GM18520 (cell line): ENCODE data around the gene GSTP1.
"Not testable (repeated sequence)": the region's sequence is repeated elsewhere in the genome, so short reads cannot be mapped to it uniquely, and the experiment has no call there.

Experiments
- ATAC-seq: cut with Tn5 transposase; IDR thresholded peaks from one replicate; pipeline ENCODE4 v1.9.1; 2021; ENCODE audit not compliant: unreplicated experiment

Gene GSTP1

DNA sequence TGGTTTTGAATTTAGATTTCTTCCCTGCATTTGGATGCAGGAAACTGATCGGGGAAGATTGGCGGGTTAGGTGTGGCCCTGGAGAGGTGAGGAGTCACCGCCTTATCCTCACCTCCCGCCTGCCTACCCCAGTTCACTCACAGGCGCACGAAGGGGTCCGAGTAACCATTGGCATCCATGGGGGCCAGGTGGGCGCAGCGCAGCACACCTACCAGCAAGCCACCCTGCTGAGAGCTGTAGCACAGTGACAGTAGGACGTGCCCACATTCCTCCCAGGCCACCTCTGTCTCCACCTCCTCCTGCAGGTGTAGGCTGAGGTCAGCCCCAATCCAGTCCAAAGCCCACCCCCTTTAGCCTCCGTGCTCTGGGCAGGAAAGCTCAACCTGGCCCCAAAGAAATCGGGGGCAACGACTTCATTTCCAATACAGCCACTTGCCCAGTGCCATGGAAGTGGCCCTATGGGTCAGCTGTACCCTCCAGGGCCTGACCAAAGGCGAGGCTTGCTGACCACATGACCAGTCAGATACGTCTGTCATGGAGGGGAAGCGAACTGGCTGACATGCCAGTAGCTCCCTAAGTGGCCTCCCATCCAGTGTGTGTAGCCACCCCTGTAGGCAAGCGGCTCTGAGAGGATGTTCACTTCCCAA, 29.8 kb downstream of the GSTP1 start:
- no peak for ATAC-seq

DNA sequence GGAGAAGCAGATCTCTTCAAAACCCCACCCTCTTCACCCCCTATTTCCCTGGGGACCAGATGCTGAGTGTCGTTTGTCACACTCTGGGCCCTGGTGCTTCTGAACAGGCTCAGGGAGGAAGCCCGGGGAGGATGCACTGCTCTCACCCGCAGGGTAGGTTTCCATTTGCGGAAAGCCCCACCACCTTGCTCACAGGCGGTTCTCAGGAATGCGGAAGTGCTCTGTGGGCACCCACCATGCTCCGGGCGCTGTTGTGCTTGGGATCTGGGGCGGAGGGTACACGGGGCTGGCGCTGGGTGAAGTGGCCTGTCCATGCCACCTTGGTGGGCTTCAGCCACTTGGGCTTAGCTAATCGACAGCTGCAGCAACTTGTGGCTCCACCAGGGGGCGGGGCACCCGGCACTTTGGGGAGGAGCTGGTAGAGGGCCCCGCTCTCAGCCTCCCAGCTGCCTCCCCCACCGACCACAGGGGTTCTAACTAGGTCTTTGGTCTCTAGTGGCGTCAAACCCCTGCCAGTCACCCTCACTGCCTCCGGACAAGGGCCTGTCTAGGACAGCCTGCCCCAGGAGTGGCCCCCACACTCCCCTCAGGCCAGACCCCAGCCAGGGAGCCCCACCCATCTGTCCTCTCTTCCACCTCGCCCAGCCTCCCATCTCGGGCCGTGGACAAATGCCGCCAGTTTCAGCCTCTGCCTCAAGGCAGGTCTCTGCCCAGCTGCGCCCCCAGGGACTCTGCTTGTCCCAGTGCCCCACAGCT, 30.5 kb downstream of the GSTP1 start:
- peak; percentile 71 for ATAC-seq

DNA sequence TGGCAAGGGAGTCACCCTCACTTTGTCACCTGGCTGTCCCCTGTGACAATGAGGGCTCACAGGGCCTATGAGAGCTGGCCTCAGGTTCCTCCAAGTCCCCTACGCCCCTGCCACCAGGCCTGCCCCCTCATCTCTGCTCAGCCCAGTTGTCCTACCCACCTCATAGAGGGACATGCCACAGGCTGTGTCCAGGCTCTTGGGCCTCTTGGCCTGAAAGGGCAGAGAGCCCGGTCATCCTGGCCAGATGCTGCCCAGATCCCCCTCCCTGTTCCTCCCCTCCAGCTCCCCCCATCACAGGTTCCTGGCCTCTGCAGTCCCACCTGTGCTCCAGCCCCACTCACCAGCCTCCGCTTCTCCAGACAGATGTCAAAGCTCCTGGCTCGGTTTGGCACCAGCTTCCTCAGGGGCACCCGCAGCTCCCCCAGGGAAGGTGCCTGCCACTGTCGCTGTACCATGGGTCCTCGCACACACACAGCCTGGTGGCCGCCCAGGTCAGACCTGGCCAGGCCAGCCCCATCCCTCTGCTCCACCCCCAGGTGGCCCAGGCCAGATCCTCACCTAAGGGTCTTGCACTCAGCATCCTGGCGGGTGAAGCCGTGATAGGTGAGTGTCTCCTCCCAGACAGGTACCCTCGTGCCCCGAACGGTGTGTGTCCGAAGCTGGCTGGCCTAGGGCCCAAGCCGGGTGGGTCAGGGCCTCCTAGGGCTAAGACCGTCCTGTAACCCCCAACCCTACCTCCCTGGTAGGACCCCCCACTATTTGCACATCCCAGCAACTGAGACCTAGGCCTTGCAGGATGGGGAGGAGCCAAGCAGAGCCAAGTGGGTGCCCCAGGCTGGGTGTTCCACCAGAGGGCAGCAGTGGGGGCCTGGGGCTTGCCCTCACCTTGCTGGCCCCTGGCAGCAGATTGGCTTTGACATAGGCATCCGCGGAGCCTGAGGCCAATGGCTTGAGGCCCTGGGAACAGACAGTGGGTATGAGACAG, 31.4 kb downstream of the GSTP1 start:
- no peak for ATAC-seq

DNA sequence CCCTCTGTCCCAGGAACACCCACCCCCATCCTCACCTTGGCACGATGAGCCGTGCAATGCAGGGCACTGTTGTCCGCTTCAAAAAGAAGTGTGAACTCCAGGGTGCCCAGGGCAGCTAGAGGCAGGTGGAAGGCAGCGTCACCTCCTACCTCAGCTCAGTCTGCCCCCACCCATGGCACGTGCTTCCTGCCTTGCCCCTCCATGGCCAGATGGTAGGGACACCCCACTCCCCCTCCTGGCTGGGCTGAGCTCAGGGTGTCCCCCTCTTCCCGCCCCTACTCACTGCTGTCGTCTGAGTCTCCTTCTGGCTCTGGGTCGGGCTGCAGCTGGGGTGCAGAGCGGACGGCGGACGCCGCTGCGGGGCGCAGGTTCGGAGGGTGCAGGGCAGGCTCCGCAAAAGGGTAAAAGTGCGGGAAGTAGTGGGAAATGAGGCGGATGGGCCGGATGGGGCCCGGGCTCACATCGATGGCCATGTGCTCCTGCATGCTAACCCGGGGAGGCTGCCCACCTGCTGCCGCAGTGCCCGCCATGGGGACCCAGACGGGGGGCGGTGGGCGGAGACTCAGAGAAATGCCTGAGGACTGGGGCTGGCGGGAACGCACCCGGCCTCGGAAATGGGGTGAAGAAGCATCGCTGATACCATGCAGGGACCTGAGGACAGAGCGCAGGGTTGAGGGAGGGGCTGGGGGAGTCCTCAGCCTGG, 32.3 kb downstream of the GSTP1 start:
- ATAC-seq, result no peak

DNA sequence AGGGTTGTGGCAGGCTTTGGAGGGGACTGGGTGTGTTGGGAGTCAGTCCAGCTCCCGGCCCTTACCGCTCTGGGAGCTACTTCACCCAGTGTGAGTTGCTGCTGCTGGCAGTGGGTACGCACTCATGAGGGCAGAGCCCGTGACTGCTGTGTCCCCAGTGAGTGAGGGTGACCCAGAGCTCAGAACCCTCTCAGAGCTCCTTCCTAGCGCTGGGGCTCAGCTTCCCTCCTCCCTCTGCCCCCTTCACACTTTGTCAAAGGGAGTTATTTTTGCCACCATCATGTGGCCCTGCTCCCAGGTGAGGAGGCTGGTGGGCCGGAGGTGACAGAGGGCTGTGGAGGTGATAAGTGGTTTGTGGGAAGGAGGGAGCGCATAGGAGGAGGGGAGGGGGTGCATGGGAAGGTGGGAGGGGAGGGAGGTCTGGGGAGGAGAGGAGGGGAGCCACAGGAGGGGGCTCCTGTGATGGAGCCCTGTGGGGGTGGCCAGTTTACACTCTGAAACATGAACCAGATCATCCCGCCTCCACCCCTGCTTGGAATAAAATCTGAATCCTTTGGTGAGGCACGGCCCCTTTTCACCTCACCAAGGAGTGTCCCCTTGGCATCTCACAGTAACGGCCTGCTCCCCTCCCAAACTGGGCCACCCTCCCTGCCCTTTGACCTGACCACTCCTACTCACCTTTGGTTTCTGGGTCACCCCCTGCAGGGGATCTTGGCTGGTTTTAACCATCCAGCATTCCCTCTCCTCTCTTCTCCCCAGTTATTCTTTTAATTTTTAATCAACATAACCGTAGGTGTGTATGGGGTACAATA, 33.0 kb downstream of the GSTP1 start:
- ATAC-seq, result no peak

DNA sequence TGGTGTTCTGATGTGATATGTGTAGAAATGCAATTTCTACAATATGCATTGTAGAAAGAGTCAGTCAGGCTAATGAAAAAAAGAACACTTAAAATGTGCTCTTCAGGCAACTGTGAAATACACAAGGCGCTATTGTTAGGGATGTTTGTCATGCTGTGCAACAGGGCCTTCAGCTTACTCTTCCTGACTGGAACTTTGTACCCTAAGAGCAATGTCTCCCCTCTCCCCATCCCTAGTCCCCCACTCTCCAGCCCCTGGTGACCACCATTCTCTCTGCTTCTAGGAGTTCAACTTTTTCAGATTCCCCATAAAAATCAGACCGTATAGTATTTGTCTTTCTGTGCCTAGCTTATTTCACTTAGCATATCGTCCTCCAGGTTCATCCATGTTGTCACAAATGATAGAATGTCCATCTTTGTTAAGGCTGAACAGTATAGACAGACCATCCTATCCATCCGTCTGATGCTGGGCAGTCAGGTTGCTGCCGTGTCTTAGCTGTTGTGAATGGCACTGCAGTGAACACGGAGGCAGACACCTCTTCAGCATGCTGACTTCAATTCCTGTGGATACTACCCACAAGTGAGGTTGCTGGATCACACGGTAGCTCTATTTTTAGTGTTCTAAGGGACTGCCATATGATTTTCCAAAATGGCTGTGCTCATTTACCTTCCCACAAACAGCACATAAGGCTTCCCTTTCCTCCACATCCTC, 33.8 kb downstream of the GSTP1 start:
- no peak for ATAC-seq

DNA sequence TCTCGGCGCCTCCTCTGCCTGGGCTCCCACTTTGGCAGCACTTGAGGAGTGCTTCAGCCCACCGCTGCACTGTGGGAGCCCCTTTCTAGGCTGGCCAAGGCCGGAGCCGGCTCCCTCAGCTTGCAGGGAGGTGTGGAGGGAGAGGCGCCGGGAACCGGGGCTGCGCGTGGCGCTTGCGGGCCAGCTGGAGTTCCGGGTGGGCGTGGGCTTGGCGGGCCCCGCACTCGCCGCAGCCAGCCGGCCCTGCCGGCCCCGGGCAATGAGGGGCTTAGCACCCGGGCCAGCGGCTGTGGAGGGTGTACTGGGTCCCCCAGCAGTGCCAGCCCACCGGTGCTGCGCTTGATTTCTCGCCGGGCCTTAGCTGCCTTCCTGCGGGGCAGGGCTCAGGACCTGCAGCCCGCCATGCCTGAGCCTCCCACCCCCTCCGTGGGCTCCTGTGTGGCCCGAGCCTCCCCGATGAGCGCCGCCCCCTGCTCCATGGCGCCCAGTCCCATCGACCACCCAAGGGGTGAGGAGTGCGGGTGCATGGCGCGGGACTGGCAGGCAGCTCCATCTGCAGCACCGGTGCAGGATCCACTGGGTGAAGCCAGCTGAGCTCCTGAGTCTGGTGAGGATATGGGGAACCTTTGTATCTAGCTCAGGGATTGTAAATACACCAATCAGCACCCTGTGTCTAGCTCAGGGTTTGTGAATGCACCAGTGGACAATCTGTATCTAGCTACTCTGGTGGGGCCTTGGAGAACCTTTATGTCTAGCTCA, 35.5 kb downstream of the GSTP1 start:
- ATAC-seq, result not testable (repeated sequence)

DNA sequence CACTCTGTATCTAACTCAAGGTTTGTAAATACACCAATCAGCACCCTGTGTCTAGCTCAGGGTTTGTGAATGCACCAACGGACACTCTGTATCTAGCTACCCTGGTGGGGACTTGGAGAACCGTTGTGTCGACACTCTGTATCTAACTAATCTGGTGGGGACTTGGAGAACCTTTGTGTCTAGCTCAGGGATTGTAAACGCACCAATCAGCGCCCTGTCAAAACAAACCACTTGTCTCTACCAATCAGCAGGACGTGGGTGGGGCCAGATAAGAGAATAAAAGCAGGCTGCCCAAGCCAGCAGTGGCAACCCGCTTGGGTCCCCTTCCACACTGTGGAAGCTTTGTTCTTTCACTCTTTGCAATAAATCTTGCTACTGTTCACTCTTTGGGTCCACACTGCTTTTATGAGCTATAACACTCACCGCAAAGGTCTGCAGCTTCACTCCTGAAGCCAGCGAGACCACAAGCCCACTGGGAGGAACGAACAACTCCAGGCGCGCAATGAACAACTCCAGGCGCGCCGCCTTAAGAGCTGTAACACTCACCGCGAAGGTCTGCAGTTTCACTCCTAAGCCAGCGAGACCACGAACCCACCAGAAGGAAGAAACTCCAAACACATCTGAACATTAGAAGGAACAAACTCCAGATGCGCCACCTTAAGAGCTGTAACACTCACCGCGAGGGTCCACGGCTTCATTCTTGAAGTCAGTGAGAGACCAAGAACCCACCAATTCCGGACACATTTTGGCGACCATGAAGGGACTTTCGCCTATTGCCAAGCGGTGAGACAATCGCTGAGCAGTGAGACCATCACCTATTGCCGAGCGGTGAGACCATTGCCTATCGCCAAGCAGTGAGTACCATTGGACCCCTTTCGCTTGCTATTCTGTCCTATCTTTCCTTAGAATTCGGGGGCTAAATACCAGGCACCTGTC, 36.3 kb downstream of the GSTP1 start:
- ATAC-seq, result not testable (repeated sequence)

DNA sequence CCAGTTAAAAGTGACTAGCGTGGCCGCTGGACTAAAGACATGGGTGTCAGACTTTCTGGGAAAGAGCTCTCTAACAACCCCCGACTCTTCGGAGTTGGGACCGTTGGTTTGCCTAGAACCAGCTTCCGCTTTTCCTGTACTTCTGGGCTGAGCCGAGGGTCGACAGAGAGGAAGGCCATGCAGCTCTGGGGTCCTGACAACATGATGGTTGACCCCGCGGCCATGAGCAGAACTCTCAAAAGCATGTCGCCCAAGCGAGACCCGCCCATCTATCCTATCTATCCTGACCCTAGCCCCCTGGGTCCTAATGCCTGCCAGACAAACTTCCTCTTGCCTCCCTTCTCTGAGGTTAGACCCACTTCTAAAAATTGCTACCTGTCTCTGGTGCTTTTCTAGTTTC, 37.0 kb downstream of the GSTP1 start:
- not testable (repeated sequence) for ATAC-seq

DNA sequence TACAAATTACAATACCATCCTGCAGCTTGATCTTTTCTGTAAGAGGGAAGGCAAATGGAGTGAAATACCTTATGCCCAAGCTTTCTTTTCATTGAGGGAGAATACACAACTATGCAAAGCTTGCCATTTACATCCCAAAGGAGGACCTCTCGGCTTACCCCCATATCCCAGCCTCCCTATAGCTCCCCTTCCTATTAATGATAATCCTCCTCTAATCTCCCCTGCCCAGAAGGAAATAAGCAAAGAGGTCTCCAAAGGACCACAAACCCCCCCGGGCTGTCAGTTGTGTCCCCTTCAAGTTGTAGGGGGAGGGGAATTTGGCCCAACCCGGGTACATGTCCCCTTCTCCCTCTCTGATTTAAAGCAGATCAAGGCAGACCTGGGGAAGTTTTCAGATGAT, 38.3 kb downstream of the GSTP1 start:
- not testable (repeated sequence) for ATAC-seq

DNA sequence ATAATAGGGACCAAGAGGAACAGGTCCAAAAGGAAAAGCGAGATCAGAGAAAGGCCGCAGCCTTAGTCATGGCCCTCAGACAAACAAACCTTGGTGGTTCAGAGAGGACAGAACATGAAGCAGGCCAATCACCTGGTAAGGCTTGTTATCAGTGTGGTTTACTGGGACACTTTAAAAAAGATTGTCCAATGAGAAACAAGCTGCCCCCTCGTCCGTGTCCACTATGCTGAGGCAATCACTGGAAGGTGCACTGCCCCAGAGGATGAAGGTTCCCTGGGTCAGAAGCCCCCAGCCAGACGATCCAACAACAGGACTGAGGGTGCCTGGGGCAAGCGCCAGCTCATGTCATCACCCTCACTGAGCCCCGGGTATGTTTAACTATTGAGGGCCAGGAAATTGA, 39.3 kb downstream of the GSTP1 start:
- ATAC-seq, result not testable (repeated sequence)

DNA sequence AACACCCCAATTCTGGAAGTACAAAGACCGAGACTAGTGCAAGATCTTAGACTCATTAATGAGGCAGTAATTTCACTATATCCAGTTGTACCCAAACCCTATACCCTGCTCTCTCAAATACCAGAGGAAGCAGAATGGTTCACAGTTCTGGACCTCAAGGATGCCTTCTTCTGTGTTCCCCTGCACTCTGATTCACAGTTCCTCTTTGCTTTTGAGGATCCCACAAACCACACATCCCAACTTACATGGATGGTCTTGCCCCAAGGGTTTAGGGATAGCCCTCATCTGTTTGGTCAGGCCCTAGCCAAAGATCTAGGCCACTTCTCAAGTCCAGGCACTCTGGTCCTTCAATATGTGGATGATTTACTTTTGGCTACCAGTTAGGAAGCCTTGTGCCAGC, 40.2 kb downstream of the GSTP1 start:
- ATAC-seq, result not testable (repeated sequence)

DNA sequence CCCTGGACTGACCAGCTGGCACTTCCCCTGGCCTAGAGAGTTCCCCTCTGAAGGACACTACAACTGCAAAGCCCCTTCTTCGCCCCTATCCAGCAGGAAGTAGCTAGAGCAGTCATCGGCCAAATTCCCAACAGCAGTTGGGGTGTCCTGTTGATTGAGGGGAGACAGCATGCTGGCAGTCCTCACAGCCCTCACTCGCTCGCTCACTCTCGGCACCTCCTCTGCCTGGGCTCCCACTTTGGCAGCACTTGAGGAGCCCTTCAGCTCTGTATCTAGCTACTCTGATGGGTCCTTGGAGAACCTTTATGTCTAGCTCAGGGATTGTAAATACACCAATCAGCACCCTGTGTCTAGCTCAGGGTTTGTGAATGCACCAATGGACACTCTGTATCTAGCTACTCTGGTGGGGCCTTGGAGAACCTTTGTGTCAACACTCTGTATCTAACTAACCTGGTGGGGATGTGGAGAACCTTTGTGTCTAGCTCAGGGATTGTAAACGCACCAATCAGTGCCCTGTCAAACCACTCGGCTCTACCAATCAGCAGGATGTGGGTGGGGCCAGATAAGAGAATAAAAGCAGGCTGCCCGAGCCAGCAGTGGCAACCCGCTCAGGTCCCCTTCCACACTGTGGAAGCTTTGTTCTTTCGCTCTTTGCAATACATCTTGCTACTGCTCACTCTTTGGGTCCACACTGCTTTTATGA, 42.7 kb downstream of the GSTP1 start:
- ATAC-seq, result not testable (repeated sequence)

DNA sequence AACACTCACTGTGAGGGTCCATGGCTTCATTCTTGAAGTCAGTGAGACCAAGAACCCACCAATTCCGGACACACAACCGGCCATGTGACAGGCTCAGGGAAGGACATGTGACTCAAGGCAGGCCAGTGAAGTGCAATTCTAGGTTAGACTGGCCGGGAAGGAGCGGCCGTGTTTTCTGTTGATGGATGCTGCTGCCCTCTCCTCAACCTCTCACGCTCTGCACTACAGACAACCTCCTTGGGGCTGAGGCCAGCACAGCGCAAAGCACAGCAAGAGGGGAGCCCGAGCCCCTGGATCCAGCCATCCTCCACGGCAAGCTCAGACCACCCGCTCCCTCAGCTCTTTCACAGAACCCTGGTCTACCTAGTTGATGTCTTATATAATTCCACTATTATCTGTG, 43.4 kb downstream of the GSTP1 start:
- no peak for ATAC-seq

DNA sequence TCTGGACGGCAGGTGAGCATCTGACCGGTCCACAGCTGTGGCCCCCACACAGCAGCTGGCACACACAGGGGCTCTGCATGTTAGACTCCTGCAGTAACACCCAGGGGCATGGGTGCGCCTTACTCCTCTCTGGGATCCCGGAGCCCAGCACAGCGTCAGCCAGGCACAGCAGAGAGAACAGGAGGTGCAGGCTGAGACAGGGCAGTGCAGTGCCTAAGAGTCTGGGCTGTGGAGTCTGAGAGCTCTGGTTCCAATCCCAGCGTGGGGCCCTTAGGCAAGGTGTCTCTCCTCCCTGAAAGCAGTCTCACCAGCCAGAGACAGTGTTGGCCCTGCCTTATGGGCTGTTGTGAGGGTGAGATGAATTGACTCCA, 43.8 kb downstream of the GSTP1 start:
- ATAC-seq, result no peak

DNA sequence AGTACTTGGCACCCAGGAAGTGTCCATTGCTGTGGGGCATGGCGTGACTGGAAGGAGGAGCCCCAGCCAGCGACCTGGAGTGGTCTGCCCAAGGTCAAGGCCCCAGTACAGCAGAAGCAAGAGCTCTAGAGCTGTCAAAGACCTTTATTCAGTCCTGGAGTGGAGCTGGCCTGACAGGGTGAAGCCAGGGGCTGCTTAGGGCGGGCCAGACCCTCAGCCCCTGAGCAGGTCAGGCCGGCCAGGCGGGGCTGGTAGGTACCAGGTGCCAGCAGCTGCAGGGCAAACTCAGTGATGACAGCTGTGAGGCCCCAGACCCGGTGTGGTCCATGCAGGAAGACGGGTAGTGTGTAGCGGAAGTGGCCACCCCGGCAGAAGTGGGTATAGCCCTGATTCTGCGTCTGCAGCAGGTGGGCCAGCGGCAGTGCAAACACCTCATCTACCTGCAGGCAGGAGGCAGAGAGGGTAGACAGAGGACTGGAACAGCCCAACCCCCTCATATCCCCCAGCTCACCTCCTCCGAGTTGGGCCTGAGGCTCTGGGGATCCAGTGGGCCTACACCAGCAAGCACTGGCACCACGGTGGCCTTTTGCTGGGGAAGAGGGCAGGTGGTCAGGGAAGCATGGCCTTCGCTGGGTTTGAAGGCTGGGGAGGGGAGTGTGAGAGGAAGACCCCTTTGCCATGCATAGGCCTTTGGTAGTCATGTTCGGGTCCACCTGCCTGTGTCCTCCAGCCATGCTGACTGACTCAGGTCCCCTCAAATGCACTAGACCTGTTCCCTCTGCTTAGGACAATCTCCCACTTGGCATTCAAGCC, 44.4 kb downstream of the GSTP1 start:
- no peak for ATAC-seq
